ENCODE measurements around the gene C2orf68.
"Not testable (repeated sequence)": the region's sequence is repeated elsewhere in the genome, so short reads cannot be mapped to it uniquely, and the experiment has no call there.

Gene C2orf68

DNA sequence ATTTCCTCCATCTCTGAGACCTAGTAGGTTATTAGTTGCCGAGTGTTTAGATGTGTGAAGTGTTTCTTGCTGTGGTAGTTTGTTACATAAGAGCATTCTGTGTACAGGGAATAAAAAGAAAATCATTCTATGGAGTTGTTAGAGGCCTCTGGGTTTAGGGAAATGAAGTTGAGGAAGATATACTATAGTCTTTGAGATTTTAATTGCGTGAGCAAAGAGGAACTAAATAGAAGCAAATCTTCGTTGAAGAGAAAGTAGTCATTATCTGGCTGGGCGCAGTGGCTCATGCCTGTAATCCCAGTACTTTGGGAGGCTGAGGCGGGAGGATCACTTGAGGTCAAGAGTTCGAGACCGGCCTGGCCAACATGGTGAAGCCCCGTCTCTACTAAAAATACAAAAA, 23.1 kb upstream of the C2orf68 start:
- ChIA-PET CTCF (interaction anchor here (1.4 to 7.5 kb wide), 7 partner anchors 12 to 193 kb away, joined by 3 to 147 read pairs (median 47); no protein-coding TSS in a partner anchor), POLR2A (no interaction called here)
- TF ChIP-seq, protein P1, sequence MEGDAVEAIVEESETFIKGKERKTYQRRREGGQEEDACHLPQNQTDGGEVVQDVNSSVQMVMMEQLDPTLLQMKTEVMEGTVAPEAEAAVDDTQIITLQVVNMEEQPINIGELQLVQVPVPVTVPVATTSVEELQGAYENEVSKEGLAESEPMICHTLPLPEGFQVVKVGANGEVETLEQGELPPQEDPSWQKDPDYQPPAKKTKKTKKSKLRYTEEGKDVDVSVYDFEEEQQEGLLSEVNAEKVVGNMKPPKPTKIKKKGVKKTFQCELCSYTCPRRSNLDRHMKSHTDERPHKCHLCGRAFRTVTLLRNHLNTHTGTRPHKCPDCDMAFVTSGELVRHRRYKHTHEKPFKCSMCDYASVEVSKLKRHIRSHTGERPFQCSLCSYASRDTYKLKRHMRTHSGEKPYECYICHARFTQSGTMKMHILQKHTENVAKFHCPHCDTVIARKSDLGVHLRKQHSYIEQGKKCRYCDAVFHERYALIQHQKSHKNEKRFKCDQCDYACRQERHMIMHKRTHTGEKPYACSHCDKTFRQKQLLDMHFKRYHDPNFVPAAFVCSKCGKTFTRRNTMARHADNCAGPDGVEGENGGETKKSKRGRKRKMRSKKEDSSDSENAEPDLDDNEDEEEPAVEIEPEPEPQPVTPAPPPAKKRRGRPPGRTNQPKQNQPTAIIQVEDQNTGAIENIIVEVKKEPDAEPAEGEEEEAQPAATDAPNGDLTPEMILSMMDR (IDR thresholded peaks at IDR 0.05; ENCODE audit: control extremely low read depth, extremely low read depth, low read depth, missing control alignments) = no peak
- DNase-seq (ENCODE audit: extremely low spot score) = no peak

DNA sequence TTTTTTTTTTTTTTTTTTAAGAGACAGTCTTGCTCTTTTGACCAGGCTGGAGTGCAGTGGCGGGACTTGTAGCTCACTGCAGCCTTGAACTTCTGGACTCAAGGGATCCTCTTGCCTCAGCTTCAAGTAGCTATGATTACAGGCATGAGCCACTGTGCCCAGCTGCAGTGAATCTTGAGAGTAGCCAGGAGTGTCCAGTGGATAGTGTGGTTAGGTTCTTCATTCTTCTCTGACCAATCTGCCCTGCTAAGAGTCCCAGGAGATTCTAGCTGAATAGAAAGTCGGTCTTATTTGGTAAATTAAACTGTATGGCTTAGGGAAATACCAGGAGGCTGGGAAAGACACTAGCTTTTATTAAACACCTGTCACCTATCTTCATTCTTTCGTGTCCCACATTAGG, 19.4 kb upstream of the C2orf68 start:
- TF ChIP-seq, protein P1 (IDR thresholded peaks at IDR 0.05; ENCODE audit: control extremely low read depth, extremely low read depth, low read depth, missing control alignments) = no peak
- ChIA-PET POLR2A (interaction anchor here (0.7 kb wide), 1 partner anchor 15 kb away, joined by 3 read pairs; the partner anchor contains the start of gene USP39), CTCF (interaction anchor here (1.3 to 2.2 kb wide), 3 partner anchors 11 to 76 kb away, joined by 4 to 9 read pairs (median 6); no protein-coding TSS in a partner anchor)
- DNase-seq (ENCODE audit: extremely low spot score) = no peak

DNA sequence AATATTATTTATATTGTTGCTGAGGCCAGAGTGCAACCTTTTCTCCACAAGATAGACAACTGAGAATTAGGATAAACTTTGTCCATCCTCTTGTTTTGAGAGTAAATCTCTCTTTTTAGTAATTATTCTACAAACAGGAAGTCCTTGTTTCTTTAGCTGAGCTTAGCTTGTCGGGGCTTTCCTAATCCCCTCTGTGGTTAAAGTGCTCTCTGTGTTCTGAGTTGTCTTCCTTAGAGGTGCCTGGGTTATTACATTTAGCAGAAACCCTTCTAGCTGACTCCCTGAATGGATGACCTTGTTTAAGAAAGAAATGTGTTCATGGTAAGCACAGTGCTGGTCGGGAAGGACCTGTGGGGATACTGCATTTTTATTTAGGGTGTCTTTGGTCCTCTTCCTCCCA, 16.8 kb upstream of the C2orf68 start:
- DNase-seq (ENCODE audit: extremely low spot score) = peak; percentile 51
- CTCF ChIA-PET = interaction anchor here (0.7 to 13.0 kb wide), 9 partner anchors 8 to 79 kb away, joined by 3 to 147 read pairs (median 4); partner anchors contain the start of genes C2orf68 and VAMP8
- TF ChIP-seq, protein P1 (IDR thresholded peaks at IDR 0.05; ENCODE audit: control extremely low read depth, extremely low read depth, low read depth, missing control alignments) = no peak
- POLR2A ChIA-PET = no interaction called here

DNA sequence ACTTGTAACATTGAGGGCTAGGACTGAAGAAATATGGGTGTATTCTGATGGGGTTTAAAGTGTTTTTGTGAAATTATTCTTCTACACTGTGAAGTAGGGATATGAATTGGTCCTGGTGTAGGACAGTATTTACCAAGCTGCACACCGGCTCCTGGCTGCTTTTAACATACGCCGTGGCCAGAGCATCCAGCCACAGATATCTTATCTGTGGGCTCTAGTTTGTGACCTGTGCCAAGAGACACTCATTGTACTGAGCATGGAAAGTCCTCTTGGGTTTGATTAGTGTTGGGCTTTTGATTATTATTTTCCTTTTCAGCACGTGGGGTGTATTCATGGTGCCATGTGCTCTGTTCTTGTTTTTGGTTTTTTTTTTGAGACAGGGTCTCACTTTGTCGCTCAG, 12.1 kb upstream of the C2orf68 start:
- ChIA-PET CTCF (interaction anchor here (13.0 kb wide), 1 partner anchor 13 kb away, joined by 147 read pairs; no protein-coding TSS in a partner anchor), POLR2A (no interaction called here)
- DNase-seq (ENCODE audit: extremely low spot score) = no peak
- TF ChIP-seq, protein P1 (IDR thresholded peaks at IDR 0.05; ENCODE audit: control extremely low read depth, extremely low read depth, low read depth, missing control alignments) = no peak

DNA sequence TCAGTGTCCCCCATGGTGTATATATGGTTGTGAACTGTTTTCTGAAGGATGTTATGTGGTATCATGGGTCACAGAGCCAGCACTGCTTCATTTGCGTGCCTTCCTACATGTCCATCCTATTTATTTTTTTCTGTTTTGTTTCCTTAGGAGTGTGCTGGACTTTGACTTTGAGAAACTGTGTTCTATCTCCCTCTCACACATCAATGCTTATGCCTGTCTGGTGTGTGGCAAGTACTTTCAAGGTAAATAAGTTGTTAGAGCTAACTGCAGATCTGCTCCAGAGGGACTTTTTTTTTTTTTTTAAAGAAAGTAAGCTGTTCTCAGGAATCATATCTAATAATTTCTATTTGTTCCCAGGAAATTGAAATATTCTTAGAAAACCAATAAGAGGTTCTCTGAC, 9.5 kb upstream of the C2orf68 start:
- POLR2A ChIA-PET = no interaction called here

DNA sequence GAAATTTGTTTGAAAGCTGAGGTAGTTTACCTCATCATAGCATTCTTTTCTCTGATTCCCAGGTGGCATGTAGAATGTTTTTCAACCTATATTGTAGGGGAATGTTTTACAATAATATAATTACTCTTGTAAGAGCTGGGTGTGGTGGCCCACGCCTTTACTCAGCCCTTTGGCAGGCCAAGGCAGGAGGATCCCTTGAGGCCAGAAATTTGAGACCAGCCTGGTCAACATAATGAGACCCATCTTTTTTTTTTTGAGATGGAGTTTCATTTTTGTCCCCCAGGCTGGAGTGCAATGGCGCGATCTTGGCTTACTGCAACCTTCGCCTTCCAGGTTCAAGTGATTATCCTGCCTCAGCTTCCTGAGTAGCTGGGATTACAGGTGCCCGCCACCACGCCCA, 7.8 kb upstream of the C2orf68 start:
- TF ChIP-seq, protein P1 (IDR thresholded peaks at IDR 0.05; ENCODE audit: control extremely low read depth, extremely low read depth, low read depth, missing control alignments) = no peak
- CTCF ChIA-PET = interaction anchor here (1.1 to 13.0 kb wide), 4 partner anchors 9 to 17 kb away, joined by 3 to 147 read pairs (median 10); no protein-coding TSS in a partner anchor
- DNase-seq (ENCODE audit: extremely low spot score) = no peak
- POLR2A ChIA-PET = no interaction called here

More for the DNA sequence above, 9.5 kb upstream of the C2orf68 start:
- TF ChIP-seq, protein P1 (IDR thresholded peaks at IDR 0.05; ENCODE audit: control extremely low read depth, extremely low read depth, low read depth, missing control alignments) = no peak
- DNase-seq (ENCODE audit: extremely low spot score) = no peak
- CTCF ChIA-PET = interaction anchor here (0.8 to 13.0 kb wide), 4 partner anchors 10 to 87 kb away, joined by 3 to 147 read pairs (median 6); no protein-coding TSS in a partner anchor

DNA sequence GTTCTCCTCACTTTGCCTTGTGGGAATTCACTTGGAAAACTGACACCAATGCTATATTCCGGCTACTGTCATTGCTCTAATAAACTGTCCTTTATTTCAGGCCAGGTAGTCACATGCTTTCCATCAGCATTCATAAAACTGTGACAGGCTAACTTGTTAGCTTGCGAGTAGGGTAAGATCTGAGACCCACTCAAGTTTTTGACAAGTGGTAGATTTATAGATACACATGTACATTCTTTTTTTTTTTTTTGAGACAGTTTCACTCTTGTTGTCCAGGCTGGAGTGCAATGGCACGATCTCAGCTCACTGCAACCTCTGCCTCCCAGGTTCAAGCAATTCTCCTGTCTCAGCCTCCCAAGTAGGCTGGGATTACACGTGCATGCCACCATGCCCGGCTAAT, 5.9 kb upstream of the C2orf68 start:
- POLR2A ChIA-PET = interaction anchor here (0.6 to 0.7 kb wide), 2 partner anchors 25 to 53 kb away, joined by 3 to 5 read pairs; no protein-coding TSS in a partner anchor
- CTCF ChIA-PET = interaction anchor here (0.9 to 13.0 kb wide), 3 partner anchors 10 to 19 kb away, joined by 3 to 147 read pairs (median 6); no protein-coding TSS in a partner anchor
- DNase-seq (ENCODE audit: extremely low spot score) = not testable (repeated sequence)

All from GM10248 (cell line).